GM12875 (cell line): ENCODE results near the gene PHIP.

ENCODE experiments used
- H3K4me3 ChIP-seq: one replicate; pipeline ENCODE4 v1.5.1; 2011; ENCODE audit warnings: low read depth, low read length, control low read depth
- TF ChIP-seq, protein P1 (sequence below): IDR thresholded peaks from 2 replicates; pipeline ENCODE4 v1.5.1; 2011; ENCODE audit warnings: low read depth, mild to moderate bottlenecking, control low read depth, inconsistent platforms, low read length, moderate library complexity, borderline replicate concordance; ENCODE audit not compliant: insufficient read depth

The PHIP gene

DNA sequence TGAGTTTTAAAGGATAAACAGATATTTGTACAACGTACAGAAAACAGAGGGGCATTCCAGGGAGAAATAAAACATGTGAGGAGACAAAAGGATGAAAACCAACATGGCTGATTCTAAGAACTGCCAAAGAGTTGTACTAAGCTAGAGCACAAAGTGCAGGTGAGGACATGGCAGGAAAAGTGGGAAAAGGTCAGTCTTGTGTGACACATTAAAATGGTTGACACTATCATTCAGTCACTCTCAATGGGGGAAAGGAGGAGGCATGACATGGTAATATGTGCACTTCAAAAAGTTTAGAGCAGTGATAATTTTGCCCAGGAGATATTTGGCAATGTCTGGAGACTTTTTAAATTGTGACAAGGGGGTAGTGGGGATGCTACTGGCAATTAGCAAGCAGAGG is 21.8 kb downstream of the PHIP start:
- TF ChIP-seq, protein P1, sequence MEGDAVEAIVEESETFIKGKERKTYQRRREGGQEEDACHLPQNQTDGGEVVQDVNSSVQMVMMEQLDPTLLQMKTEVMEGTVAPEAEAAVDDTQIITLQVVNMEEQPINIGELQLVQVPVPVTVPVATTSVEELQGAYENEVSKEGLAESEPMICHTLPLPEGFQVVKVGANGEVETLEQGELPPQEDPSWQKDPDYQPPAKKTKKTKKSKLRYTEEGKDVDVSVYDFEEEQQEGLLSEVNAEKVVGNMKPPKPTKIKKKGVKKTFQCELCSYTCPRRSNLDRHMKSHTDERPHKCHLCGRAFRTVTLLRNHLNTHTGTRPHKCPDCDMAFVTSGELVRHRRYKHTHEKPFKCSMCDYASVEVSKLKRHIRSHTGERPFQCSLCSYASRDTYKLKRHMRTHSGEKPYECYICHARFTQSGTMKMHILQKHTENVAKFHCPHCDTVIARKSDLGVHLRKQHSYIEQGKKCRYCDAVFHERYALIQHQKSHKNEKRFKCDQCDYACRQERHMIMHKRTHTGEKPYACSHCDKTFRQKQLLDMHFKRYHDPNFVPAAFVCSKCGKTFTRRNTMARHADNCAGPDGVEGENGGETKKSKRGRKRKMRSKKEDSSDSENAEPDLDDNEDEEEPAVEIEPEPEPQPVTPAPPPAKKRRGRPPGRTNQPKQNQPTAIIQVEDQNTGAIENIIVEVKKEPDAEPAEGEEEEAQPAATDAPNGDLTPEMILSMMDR, result no peak

DNA sequence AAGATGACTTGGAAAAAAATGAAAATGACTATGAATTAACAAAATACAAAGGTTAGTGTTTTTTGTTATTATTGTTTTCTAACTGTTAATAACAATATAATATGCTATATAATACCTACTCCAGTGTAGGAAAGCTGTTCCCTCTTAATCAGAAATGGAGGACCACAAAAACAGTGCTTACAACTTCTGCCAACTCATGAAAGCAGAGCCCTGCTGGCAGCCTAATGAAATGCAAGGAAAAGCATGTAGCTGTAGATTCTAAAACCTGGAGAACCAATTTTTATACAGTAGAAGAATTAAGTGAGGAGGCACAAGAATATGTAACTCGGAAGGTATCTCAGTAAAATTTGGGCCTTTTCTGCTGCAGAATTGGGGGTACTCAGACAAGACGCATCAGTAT is 29.4 kb downstream of the PHIP start:
- no peak overlapping the region for H3K4me3 ChIP-seq
- TF ChIP-seq, protein P1, result peak; percentile 32; the same call in 1 of the 2 replicates

More for the DNA sequence above, 21.8 kb downstream of the PHIP start:
- H3K4me3 ChIP-seq, result no peak overlapping the region

DNA sequence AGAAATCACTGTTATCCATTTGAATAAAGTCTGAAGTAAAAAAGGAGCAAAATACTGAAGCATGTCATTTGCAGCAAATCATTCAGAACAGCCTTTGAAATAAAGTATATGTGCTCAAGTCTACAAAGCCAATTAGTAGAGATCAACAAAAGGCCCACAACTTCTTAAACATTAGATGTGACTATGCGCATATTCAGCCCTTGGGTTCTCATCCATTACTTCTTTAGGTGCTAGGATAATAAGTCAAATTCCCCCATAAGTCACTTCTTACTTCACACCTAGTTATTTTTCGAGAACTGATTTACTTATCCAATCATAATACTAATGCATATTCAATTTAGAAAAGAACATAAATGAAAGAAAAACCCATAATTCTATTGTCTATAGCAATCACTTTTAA is 31.0 kb downstream of the PHIP start:
- TF ChIP-seq, protein P1, result no peak

DNA sequence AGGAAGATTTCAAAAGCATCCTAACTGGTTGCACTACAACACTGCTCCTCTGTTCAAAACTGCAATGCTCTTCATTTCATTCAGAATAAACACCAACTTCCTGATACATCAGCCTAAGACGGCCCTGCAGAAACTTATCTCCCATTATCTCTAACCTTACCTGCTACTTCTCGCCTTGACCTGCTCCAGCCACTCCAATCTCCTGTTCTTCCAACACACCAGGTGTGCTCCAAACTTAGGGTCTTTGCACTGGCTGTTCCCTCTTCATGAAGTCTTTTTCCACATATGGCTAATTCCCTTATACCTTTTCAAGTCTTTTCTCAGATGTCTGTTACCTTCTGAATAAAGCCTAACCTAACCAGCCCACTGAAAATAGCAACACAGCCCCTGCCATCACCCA is 32.1 kb downstream of the PHIP start:
- TF ChIP-seq, protein P1, result no peak

More for the DNA sequence above, 31.0 kb downstream of the PHIP start:
- H3K4me3 ChIP-seq, result no peak overlapping the region

DNA sequence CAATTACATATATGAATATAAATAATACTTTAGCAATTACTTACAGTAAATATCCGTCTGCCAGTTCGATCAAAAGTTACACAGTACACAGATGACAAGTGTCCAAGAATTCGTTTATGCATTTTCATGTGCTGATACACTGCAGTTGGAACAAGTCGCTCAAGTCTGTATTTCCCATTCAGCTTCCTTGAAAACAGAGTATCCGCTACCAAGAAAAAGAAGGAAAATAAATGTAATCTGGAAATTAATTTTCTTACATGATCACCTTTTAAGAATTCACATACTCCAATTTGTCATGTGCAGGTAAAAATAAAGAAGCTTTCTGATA is 35.3 kb downstream of the PHIP start:
- H3K4me3 ChIP-seq, result no peak overlapping the region
- TF ChIP-seq, protein P1, result no peak

More for the DNA sequence above, 32.1 kb downstream of the PHIP start:
- no peak overlapping the region for H3K4me3 ChIP-seq

DNA sequence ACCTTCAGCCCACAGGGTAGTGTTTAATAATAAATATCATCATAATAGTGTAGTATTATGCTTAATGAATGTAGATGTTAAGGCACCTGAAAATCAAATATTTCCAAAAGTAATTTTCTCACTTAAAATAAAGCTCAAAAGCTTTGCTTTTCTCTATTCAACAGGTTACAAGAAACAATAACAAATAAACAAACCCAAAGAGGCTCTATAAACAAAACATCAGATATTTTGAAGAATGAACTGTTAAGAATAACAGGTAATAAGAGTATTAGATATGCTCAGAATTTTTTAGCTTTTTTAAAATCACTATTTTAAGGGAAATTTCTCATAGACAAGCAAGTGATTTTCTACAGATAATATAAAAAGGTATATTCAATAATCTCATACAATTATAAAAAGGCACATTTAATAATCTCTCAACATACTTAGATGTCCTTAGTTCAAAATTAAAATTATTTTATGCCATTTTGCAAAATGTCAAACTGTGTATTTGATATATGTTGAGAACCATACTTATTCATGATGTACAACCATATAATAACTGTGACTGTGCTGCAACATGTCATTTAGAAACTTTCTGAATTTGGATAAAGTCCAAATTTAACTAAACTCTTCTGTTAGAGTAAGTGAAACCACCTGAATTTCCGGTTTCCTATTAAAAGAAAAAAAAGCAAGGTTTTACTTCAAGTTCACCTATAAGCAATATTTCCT is 35.8 kb downstream of the PHIP start:
- no peak overlapping the region for H3K4me3 ChIP-seq
- TF ChIP-seq, protein P1, result no peak

DNA sequence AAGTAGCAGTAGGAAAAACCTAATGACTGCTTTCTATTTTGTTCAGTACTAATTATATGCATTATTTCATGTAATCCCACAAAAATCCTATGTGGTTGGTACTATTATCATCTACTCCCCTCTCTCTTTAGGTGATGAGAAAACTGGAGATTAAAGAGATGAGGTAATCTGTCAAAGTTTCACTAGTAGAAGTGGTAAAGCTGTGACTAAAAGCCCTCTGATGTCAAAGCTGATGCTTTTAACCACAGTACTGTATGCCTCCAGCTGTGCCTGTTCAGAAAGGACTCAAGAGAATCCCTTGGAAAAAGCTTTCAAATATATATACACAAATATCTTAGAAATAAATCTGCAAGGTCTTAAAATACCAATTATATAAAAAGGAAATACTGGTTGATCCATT is 38.0 kb downstream of the PHIP start:
- H3K4me3 ChIP-seq, result no peak overlapping the region
- TF ChIP-seq, protein P1, result no peak
